NCI-H345 (cell line): Measurements from ENCODE around the gene ZNF750.
"Not testable (repeated sequence)": the region's sequence is repeated elsewhere in the genome, so short reads cannot be mapped to it uniquely, and the experiment has no call there.

ENCODE experiments used
- DNase-seq: peaks from one replicate; lab custom pipeline; 2025; lab: John Stamatoyannopoulos, UW

The ZNF750 gene

DNA sequence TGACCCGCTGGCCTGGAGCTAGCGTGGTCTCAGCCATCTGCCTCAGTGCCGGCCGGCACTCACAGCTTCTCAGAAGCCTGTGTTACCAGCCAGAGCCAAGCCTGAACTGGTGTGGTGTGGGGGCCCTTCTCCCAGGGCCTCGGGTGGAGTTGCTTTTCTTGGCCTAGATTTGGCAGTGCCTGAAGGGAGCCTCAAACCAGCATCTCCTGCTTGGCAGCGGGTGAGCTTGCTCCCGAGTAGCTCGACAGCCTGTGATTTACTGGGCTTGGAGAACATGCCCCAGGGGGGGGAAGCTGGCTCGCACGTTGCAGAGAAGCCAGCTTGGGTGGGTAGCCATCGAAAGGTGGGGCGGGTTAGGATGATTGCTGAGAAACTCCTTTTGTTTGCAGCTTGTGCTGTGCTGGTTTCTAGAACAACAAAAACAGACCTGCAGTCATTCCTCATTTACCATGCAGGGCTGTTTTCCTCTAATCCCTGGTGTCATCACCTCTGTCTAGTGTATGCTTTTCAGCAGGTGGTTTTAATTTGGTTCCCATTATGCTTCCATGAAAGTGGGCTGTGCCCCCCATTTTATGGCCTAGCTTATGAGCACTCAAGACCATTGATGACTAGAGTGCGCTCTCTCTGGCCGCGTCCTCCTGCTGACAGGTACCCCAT lies 45.7 kb downstream of the ZNF750 start:
- DNase-seq = peak; percentile 88

DNA sequence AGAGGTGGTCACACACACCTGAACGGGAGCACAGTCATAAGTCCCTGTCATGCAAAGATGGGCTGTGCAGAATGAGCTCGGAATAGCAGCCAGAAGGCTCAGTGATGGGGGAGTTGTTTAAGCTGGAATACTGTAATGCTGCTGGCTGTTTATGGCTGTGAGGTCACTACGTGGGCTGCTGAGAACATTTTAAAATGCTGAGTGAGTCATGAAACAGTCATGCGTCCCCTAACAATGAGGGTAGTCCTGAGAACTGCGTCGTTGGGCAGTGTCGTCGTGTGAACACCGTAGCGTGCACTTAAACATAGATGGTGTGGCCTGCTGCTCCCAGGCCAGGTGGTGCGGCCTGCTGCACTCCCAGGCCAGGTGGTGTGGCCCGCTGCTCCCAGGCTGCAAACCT lies 48.3 kb downstream of the ZNF750 start:
- DNase-seq = no peak

DNA sequence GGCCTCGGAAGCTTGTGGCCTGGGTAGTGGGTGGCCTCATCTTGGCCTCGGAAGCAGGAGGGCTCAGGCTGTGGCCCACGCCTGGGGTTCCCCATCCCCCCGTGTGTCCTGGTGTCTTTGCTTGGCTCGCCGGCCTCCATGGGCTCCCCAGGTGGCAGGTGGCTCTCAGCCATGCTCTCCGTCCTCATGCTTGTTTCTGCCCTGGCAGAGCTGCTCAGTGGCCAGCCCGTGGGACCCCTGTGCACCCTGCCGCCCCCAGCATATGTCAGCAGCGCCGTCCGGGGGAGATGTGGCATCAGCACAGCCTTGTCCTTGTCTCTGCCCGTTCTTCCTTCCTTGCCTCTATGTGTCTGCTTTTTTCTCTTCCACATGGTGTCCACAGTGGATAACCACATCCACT lies 49.4 kb downstream of the ZNF750 start:
- DNase-seq = no peak

DNA sequence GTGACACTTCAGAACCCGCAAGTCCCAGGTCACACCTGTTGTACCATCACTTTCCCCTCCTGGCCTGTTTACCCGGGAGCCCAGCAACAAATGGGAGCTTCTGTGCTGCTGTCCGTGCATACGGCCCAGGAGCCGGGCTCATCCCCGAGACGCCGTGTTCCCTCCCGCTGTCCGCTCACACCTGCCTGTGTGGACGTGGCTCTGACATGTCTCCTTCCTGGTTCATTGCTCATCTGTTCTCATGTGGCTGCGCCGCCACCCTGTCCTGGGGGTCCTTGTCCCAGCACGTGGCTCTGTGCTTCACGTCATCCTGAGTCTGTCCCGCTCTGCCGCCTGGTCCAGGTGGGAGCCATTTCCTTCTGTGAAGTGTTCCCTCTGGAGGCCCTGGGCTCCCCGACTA lies 50.0 kb downstream of the ZNF750 start:
- no peak for DNase-seq

DNA sequence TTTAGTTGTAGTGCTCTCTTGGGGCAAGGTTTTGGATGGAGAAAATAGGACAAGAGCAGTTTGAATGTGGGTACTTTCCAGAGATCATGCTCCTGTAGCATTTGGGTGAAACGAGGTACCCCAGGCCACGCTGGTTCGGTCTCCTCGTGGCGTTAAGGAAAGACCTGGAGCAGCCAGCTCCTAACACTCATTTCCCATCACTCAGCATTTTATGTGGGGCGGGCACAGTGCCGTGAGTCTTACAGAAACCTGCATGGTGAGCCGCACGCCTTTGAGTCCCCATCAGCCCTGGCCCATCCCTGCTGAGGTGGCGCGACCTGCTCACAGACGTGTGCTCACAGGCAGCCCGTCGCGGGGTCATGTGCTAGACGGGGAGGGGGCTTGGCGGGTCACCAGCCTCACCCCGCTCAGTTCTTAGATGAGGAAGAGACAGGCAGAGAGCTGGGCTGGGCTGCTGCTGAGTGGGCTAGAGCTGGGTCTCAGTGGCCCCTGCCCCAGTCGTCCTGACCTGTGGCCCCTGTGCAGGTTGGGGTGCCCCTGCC lies 50.7 kb downstream of the ZNF750 start:
- no peak for DNase-seq

DNA sequence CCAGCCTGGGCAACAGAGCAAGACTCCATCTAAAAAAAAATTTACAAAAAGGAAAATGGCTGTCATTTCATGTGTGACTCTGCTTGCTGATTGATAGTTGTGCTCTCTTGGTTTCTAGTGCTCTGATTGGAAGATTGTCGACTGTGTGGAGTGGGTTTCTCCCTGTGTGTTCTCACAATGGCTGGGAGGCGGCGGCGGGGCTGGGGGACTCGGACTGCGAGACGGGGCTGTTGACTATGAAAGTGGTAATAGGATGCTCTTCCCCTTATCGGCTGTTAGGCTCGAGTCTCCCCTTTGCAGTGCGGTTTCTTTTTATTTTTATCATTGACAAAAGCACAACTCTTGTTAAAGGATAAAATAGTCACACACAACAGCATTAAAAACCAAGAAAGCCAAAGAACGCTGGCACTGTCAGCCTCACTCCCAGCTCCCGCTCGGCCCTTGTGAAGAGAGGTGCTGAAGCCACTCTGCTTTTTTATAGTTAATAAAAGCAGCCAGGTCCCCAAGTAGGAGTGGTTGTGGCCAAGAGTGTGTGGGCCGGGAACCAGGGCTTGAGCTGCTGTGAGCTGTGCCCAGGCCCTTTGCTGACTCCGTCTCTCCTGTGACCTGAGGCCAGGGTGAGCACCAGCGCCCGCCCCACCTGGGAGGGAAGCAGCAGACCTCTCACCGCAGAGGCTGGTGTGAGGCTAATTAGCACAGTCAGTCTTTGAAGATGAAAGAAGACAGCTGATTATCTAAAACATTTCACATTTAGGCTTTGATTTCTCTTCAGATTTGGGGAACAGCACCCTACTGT lies 51.4 kb downstream of the ZNF750 start:
- no peak for DNase-seq

DNA sequence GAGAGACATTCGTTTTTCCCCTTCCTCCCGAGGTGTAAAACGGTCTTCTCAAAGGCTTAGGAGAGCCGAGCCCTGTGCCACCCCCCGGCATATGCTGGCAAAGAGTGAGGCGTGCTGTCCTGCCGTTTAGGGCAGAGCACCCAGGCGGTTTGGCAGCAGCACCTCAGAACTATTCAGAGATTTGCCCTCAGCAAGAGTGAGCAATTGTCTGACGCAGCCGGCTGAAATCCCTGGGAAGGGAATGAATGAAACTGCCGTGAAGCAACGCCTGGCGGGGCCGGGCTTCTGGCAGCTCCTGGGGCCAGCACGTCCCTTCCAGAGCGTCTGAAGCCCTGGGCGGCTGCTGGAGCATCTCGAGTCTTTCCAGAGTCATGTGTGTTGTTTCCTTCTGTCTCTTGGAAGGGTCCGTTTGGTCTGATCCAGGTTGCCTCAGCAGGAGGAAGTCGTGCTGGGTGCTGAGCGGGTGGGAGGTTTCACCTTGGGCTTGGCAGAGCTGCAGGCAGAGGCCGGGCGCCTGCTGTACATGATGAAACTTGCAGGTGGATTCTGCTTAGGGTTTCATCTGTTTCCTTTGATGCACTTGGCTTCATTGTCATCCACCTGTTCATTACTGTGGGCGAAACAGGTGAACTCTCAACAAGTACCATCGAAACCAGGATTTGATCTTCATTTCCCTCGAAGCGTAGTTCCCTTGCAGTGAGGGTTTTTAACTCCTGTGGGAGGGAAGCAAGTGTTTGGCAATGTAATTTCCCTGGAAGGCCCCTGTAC lies 52.6 kb downstream of the ZNF750 start:
- peak; percentile 96 for DNase-seq

DNA sequence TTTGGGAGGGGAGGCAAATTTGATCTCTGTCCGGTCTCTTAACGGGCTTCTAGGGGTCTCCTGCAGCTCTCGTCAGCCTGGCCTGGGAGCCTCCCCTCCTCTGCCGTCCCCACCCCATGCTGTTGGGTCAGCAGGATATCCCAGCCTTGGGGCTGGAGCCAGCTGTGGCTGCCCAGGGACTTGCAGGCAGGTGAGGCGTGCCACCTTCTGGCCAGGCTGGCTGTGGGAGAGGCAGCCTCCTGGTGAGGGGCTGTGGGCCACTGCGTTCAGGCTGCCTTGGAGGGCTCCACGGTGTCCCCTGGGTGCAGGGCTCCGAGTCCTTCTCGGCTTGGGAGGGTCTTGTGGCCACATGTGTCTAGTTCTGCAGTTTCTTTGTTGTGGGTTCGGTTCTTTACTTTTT lies 53.4 kb downstream of the ZNF750 start:
- DNase-seq = peak; percentile 43

DNA sequence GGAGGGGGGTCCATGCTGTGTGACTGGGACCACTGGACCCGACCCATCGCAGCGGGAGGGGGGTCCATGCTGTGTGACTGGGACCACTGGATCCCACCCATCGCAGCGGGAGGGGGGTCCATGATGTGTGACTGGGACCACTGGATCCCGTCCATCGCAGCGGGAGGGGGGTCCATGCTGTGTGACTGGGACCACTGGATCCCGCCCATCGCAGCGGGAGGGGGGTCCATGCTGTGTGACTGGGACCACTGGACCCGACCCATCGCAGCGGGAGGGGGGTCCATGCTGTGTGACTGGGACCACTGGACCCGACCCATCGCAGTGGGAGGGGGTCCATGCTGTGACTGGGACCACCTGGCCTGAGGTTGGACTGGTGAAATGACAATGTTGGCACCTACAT lies 54.2 kb downstream of the ZNF750 start:
- DNase-seq = not testable (repeated sequence)

DNA sequence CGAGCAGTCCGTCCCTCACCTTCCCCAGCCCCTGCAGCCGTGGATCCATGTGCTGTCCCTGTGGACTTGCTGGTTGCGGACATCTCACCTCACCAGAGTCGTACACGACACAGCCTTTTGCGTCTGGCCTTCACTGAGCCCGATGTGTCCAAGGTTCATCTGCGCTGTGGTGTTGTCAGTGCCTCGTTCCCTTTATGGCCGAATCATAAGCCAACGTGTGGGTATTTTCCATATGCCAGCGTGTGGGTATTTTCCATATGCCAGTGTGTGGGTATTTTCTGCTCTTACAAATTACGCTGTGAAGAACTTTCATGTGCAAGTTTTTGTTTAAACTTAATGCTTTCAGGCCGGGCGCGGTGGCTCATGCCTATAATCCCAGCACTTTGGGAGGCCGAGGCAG lies 56.3 kb downstream of the ZNF750 start:
- no peak for DNase-seq

DNA sequence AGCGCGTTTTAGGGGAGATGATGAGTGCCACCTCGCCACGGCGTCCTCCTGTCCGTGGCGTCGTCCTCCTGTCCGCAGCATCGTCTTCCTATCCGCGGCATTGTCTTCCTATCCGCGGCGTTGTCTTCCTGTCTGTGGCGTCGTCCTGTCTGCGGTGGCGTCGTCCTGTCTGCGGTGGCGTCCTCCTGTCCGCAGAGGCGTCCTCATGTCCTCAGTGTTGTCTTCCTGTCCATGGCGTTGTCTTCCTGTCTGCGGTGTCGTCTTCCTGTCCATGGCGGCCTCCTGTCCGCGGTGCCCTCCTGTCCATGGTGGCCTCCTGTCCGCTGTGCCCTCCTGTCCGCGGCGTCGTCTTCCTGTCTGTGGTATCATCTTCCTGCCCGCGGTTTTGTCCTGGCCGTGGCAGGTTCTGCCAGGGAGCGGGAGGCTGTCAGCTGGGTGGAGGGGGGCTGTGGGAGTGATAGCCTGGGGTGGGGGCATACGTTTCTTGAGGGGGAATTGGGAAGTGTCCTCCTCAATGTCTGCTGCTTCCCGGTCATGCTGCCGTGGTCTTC lies 57.1 kb downstream of the ZNF750 start:
- DNase-seq = no peak

DNA sequence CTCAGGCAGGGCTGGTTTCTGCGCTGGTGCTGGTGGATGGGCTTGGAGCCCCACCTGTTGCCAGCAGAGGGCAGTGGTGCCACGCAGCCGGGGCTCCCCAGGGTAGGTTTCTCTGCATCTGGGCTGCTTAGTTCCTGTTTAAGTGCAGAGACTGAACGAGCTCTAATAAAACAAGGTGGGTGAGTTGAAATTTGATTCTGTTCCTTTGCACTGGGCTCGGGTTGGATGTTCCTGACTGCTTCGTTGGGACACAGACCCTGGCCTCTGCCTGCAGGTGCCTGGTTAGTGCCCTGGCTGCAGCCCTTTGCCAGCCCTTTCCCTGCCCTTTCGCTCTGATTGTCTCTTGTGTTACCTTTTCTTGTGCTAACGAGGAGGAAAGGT lies 57.9 kb downstream of the ZNF750 start:
- DNase-seq = peak; percentile 81

DNA sequence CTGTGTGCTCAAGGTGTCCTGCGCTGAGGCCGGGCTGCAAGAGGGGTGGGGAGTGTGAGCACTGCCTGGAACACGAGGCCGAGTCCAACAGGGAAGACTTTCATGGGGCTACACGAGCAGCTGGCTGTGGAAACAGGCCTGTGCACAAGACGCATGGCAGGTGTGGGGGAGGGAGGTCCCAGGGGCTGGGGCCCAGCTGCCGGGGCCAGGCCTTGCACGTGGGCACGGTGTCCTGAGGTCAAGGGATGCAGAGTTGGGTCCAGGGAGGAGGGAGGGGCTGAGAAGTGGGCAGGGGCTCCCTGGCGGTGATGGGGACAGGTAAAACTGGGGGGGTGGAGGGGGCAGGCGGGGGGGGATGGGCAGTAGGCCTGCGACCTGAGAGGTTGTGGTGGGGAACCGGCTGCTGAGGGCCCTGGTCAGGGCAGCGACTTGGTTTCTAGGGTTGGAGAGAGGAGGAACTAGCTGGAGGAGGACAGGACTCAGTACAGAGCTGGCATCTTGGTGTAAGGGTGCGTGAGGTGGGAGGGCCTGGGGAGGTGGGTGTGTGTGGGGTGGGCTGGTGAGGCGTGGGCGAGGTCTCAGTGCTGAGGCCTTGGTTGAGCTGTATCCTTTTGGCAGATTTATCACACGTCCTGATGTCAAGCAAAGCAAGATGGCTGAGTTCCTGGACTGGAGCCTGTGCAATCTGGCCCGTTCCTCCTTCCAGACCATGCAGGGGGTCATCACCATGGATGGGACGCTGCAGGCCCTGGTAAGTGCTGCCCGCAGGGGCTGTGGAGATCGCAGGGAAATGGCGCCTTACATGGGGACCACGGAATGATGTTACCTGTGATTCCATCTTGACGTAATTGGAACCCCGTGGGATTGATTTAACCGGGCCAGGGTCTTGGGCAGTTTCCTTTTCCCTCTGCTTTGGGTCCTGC lies 58.6 kb downstream of the ZNF750 start:
- DNase-seq = no peak

DNA sequence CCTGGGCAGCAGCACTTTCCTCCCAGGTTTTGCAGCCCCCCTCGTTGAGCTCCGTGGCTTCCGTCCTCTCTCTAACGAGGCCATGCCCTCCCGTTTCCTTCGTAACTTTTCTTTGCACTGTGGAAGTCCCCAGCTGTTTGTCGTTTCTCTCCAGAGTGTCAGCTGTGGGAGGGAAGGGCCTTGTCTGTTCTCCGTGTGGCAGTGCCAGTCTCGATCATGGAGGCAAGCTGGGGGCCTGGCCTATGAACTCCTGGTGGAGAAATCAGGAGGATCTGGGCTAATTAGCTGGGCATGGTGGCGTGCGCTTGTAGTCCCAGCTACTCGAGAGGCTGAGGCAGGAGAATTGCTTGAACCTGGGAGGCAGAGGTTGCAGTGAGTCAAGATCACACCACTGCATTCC lies 59.6 kb downstream of the ZNF750 start:
- no peak for DNase-seq

DNA sequence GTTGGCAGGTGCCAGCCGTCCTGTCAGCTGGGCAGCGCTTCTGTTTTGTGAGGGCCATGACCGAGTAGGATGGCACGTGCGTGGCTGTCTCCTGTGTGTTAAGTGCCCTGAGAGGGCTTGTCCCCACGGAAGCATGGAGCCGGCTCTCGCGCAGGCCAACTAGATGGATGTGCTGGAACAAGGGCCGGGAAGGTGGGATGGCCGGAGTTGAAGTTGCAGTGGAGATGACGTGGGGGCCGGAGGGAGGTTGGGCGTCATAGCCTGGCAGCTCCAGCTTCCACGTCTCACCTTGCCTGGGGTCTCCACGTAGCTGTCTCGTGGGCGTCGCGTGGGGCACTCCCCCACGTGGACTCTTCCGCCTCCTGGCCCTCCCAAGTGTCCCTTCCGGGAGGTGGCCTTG lies 60.3 kb downstream of the ZNF750 start:
- no peak for DNase-seq
